ENCODE results near the gene USP27X. TPM values are rescaled to one million over a fixed set of nuclear protein-coding genes. Genes with fewer than 3 reads are reported as not detected.

Gene USP27X
- total and polyA plus RNA-seq, 8 donors, result 3.4 to 9.2 (median 7.3) TPM

Other genes starting within 250 kb of the USP27X start
- not detected for gene PAGE1, start 183.5 kb upstream of the USP27X start, total RNA-seq
- gene PAGE1, start 183.5 kb upstream of the USP27X start, polyA plus RNA-seq (ENCODE audit: insufficient read length in 6 of 6), result not detected
- gene PAGE4, start 50.2 kb upstream of the USP27X start, total RNA-seq, result not detected
- under 1 TPM in 1 of 6 donors, not detected in 5; 0.59 TPM for gene PAGE4, start 50.2 kb upstream of the USP27X start, polyA plus RNA-seq (ENCODE audit: insufficient read length in 6 of 6)
- 10 to 100 TPM; 14.5 to 19.5 TPM for gene CLCN5, start 43.1 kb downstream of the USP27X start, total RNA-seq
- gene CLCN5, start 43.1 kb downstream of the USP27X start, polyA plus RNA-seq (ENCODE audit: insufficient read length in 6 of 6), result 10 to 100 TPM; 12.5 to 16.5 (median 14.7) TPM